C1 segment of cervical spinal cord (tissue), 14 donors: ENCODE measurements around the gene SCRN1.

Experiments
- DNase-seq, 14 donors: peaks; one replicate each; lab custom pipeline; 2025; lab: John Stamatoyannopoulos, UW

SCRN1 gene, protein sequence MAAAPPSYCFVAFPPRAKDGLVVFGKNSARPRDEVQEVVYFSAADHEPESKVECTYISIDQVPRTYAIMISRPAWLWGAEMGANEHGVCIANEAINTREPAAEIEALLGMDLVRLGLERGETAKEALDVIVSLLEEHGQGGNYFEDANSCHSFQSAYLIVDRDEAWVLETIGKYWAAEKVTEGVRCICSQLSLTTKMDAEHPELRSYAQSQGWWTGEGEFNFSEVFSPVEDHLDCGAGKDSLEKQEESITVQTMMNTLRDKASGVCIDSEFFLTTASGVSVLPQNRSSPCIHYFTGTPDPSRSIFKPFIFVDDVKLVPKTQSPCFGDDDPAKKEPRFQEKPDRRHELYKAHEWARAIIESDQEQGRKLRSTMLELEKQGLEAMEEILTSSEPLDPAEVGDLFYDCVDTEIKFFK

DNA sequence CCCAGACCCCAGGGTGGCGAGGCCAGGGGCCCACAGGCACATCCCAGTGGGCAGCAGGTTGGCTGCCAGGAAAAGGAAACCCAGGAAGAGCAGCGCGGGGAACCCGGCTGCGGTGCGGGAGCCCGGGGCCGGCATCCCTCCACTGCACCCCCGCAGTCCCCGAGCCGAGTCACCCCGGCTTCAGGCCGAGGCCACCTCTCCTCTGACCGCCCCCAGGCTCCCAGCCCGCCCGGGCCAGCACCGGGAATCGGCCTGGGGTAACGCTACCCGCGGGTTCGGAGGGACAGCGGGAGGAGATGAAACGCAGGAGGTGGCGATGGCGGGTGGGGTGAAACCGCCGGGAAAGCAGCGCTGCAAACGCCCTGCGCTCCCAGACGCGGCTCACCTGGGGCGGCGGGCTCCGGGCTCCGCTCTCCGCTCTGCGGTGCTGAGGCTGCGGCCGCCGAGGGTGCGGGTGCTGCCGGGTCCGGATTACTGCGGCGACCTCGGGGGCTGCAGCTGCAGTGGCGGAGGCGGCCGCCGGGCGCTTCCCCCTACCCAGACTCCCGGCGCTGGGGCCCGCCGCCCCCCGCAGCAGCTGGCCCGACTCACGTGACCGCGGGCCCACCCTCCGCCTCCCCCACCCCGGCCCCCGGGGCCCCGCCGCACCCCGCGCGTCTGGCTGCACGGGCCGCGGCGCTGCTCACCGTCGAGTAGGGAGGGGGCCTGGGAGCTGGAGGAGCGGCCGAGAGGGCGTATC, at the start of gene SCRN1:
SCRN1 (minus strand) TSS at position 545 of the 739 bp plus-strand sequence. CDS start 20,734 bp downstream, outside the sequence.
- peak in 9 of 14 donors; percentile 37 to 80 (median 61) for DNase-seq

DNA sequence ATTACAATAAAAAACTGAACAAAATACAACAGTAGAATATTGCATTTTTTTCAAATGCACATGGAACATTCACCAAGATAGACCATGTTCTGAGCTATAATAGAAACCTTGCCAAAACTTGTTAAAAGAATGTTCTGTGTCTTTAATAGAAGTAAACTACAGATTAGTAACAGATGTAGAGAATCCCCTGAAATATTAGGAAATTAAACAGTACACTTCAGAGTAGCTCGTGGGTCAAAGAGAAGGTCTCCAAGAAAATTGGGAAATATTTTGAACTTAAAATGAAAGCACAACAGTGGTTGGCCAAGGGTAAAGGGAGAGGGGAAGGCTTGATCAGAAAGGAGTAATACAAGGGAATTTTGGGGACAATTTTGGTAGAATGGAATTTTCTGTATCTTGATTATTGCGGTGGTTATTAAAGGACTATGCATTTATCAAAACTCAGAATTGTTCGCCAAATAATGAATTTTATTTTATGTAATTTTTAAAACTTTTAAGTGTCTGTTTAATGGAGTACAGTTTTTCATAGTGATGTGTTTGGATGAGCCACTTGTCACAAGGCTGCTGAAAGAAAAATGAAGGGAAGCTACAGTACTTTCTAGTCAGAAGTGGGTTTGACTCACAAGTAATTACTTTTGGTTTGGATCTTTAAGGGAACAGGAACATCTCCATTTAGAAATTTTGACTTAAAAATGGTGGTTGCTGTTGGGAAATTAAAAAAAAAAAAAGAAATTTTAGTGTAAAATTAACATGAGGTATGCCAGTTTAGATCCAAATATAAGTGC, 48.8 kb upstream of the SCRN1 start:
- no peak for DNase-seq

DNA sequence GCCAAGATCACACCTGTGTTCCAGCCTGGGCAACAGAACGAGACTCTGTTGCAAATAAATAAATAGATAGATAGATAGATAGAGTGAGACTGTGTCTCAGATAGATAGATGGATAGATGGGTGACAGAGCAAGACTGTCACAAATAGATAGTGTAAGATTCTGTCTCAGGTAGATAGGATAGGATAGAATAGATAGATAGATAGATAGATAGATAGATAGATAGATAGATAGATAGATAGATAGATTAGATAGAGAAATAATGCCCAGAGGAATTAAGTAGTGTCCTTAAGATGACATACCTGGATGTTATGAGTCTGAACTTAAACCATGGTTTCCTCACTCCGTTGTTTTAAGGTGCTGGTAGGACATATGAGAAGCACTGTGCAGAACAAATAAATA, 46.6 kb upstream of the SCRN1 start:
- DNase-seq, result no peak

DNA sequence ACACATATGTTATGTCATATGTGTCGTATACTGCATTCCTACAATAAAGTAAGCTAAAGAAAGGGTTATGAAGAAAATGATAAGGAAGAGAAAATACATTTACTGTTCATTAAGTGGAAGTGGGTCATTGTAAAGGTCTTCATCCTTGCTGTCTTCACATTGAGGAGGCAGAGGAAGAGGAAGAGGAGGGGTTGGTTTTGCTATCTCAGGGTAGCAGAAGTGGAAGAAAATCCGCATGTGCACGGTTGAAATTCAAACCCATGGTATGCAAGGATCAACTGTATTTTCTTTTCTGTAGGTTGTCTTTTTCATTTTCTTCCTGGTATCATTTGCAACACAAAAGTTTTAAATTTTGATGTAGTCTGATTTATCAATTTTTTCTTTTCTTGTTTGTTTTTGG, 44.9 kb upstream of the SCRN1 start:
- DNase-seq, result no peak

DNA sequence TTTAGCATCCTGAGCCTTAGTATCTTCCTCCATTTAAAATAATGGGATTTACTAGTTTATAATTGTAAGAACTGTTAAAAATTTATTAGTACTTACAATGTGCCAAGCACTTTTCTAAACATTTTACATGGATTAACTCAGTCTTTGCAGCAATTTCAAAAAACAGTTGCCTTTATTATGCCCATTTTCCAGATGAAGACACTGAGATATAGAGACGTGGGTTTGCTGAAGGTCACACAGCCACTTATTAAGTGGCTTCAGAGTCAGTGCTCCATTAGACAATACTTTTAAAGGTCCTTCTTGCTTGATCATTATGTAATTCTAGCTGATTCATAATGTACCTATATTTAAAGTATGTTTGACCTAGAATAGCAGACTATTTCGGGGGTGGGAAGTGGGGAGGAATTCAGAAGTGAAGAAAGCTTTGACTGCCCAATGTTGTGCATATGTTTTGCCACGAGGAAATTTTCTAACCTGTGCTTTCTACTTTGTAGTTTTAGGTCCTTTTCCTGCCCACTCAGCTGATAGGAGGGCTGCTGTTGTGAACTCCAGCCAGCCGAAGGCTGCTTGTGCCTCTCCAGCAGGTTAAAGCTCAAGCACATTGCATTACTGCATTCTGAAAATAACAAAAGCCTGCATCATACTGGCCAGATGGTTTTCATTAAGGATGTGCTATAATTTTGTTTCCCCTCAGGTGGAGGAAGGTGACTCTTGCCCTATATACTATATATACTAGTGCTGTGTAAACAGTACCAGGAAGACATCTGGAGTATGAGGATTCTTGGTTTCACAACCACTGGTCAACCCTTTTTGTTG, 42.9 kb upstream of the SCRN1 start:
- DNase-seq, result no peak

DNA sequence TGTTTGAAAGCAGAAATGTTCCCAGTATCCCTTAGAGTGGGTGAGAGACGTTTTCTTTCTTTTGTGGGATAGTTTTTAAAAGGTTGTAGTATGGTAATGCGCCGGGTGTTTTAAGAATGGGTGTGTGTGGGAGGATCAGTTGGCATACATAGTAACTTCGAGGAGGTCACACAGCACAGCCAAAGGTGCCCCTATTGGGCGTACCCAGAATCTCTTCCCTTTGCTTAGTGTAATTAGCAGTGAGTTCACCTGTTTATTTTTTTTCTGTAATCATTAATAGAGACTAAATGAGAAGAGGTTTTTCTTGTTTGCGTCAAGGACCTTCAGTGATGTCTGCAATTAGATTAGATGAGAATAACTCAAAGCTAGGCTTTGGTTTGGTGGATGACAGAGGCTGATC, 40.1 kb upstream of the SCRN1 start:
- no peak for DNase-seq

DNA sequence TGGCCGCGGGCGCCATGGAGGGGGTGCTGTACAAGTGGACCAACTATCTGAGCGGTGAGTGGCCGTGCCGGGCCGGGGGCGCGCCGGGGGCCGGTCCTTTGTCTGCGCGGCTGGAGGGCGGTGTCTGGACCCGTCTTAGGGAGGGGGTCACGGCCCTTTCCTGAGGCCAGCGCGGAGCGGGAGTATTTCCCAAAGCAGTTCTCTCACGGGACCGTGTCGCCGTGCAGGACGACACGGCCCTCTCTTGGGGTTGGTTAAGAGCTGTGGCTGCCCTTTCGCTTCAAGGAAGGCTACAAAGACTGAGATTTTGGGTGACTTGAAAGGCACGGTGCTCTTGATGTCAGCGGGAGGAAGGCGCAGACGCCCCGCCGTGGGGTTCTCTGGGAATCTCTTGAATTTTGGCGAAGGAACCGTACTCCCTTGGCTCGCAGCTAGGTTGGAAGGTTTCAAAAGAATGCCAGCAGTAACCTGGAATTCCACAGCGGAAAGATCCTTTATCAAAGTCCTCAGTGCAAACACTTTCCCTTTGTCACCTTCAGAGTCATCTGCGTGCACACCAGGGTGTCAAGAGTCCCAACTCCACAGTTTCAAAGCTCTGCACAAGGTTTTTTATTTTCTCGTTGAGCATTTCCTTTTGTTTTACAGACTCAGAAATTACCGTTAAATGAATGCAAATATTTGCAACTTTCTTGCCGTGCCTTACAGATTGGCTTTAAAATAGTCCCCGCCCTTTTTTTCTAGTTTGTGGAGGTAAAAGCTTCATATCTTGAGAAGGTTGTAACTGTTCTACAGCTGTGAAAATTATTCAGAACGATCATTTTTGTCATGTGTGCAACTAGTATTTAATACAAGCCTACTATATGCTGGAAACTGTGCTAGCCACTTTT, 39.4 kb upstream of the SCRN1 start:
- peak in 9 of 14 donors; percentile 51 to 72 (median 69) for DNase-seq

DNA sequence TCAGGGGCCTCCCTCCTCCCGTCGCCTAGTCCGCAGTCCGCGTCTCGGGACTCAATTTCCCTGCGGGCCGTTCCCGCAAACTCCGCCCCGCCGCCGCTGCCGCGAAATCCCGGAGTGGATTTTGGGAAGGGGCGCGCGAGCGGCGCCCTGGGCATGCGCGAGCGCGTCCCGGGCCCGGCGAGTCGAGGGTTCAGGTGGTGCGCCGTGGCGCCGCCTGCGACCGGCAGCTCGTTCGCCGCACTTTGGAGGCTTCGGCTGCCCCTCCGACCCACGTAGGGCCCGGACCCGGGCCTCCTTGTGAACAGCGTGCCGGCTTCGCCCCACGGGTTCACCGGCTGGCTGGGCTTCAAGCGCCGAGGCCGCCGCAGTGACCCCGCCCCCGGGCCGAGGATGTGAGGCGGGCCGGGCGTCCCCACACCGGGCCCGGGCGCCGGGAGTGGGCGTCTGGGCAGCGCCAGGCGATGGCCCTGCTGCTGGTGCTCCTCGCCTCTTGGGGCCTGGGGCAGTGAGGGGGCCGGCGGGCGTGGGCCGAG, 38.7 kb upstream of the SCRN1 start, which contains the start of gene PLEKHA8:
PLEKHA8 (plus strand) TSS at position 197 of the 533 bp plus-strand sequence. CDS start 351 bp downstream, outside the sequence.
- DNase-seq, result peak; percentile 41 to 94 (median 86)

DNA sequence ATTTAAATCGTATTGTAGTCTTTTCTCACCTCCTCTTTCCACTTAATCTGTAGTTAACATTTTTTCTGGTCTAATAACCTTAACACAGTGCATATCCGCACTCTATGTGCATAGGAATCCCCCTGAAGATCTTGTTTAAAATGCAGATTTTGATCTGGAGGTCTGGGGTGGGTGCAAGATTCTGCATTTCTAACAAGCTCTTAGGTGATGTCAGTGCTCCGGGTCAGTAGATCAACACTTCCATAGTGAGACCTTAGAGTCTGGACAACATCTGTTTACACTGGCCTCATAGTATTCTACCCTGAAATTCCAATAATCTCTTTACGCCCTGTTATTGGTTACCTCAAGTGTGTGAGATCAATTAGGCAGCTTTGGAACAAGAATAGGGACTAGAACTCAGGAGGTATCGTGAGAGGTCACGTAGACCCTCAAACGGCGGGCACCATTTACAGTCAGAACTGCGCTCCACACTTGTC, 38.2 kb upstream of the SCRN1 start:
- peak in 1 of 14 donors; percentile 68 for DNase-seq

DNA sequence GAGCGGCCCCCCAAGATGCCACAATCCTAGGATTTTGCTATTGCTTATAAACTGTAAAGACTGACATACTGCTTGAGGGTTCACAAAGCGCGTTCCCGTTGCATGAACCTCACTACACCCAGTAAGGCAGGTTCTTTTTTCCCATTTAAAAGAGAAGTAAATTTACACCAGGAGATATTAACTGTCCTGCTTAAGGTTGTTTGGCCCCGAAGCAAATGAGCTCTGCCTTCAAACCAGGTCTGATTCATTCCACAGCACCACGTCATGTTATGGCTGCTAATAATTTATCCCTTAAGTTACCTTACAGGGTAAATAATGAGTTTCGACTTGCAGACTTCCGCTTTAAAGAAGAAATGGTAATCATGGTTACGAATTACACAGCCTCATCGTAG, 37.5 kb upstream of the SCRN1 start:
- DNase-seq, result no peak

DNA sequence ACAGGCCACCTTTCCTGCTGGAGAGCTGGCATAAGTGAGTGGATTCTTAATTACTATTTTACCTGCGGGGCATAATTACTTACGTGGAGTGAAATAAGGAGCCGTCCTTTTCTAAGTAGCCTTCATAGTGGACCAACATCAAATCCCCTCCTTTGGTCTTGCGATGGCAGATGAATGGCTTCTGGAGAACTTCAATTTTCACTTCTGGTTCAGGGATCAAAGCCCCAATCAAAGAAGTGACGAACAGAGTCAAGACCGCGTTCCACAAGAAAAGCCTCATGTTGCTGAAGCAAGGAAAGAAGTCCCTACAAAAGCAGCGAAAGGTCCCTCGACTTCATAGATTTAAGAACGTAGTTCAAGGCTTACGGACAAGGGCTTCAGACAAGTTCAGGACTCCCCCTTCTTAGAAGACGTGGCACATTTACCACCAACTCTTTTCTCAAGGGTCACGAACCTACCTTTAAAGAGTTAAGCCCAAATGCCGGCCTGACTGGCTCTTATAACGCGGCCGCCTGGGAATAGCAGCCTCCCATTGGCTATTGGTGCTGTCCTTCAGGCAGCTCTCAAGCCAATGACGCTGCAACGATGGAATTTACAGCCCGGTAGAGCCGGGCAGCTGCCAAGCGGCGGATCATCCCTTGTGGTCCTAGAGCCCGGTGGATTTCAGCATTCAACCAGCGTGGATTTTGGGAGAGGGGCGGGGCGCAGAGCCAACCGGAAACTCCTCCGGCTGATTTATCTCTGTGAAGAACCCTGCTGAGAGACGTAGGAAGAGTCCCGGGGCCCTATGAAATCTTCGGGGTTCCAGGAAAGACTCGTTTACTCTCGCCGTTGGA, 36.8 kb upstream of the SCRN1 start, which contains the start of gene FKBP14:
FKBP14 (minus strand) TSS at position 474 of the 836 bp plus-strand sequence; CDS start at position 280, 194 bp downstream.
- peak; percentile 52 to 98 (median 92) for DNase-seq

DNA sequence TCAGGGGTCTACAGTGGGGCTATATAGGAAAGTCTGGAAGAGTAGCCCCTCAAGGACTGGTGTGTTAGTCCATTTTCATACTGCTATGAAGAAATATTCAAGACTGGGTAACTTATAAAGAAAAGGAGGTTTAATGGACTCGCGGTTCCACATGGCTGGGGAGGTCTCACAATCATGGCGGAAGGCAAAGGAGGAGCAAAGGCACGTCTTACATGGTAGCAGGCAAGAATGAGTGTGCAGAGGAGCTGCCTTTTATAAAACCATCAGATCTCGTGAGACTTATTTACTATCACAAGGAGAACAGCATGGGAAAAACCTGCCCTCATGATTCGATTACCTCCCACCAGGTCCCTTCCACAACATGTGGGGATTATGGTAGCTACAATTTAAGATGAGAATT, 33.9 kb upstream of the SCRN1 start:
- no peak for DNase-seq

DNA sequence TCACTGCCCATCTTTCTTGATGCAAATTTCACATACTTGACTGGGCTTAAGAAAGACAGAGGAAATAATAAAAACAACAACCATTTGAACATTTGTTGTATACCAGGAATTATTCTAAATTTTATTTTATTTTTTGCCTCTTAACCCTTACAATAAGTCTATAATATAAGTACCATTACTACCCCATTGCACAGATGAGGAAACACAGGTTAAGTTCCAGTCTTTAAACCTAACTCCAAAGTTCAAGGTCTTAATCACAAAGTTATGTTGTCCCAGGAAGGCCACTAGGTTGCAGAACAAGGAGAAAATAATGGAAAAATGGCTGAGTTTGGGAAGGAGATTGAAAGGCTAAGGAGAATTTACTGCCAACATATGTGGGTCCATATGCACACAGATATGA, 33.4 kb upstream of the SCRN1 start:
- no peak for DNase-seq

DNA sequence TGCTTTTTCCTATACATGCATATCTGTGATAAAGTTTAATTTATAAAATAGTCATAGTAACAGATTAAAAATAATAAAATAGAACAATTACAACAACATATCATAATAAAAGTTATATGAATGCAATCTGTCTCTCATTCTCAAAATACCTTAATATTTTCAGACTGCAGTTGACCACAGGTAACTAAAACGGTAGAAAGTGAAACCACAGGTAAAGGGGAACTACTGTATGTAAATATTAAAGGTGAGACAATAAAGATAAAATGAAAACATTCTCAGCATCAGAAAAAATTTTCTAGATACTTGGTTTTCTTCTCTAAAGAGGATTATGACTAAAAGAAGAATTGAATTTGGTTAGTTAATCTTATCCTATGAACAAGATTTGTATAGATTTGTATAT, 30.9 kb upstream of the SCRN1 start:
- DNase-seq, result no peak

DNA sequence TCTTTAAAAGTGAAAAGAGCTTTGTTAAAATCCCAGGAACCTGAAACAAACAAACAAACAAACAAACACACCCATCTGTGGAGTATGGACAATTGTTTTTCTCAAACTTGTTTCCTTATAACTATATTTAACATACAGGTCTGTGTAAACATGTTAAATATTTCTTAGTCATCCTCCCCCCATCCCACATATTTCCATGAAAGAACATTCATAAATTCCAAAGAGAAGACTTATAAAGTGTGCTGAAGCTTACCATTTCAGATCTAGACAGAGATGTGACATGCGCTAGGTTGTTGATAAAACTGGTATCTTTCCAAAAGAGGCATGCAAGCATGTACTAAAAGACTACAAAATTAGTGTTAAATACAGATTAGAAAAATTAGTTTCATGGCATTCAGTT, 30.4 kb upstream of the SCRN1 start:
- no peak for DNase-seq

DNA sequence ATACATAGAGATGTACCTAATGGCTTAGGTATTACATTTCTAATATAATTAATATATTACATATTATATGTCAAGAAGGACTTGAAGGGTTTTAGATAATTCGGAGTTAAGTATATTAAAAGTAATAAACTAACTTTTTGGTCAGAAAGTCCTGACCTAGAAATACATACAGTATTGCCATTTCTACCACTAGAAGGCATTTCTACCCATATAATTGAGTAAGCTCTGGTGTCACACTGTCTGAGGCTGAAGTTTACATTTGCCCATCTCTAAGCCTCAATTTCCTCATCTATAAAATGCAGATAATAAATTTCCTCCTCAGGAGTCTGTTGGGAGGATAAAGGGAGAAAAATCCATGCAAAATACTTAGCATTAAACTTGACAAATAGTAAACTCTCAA, 29.8 kb upstream of the SCRN1 start:
- no peak for DNase-seq

DNA sequence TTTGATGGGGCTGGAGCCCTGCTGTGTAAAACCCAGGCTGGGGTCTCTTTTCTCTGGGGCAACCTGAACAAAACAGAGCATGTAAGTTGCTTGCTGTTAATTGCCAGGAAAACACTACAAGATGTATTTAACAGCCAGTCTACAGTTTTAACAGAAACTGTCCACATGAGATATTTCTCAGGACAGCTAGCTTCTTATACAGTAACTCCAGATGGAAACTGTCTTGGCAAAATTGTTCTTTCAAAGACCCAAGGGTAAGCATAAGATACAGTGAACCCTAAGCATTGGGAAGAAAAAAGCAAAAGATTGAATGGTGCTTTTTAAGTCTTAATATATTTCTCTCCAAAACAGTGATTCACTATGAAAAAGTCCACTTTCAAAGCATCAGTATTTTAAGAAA, 28.9 kb upstream of the SCRN1 start:
- no peak for DNase-seq

DNA sequence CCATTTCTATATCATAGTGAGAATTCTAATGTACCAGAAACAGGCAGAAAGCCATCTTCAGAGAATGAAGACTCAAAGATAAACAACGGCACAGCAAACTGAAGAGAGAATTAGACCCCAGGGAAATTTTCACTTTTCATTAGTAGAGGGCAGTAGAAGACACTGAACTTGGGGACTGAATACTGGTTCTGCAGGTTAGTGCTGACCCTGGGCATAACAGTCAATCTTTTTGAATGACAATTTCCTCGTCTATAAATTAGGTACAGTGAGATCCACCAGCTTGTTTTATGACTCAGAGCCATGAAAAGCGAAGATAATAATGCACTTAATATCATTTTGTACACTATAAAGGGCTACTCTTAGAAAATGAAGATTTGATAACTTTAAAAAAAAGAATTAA, 23.2 kb upstream of the SCRN1 start:
- DNase-seq, result no peak

DNA sequence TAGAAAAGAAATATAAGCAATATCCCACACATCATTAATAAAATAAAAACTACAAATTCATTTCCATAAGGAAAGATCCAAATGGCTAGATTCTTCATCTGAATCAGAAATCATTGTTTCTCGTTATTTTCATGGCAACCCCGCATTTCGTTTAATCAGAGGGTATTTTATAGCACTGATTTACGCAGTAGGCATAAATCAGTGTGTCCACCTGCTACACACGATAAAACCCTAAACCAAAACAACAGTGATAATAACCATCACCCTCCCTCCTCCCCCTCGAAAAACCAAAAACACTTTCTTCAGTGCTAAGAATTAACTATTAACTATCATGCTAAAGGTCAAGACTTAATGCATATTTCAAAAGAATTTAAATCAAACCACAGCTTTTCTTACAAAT, 20.4 kb upstream of the SCRN1 start:
- no peak for DNase-seq
